Suprapubic skin (tissue), 4 donors: ENCODE data around the gene KCTD5.

Source experiments
- CTCF ChIP-seq, 2 donors: fragments of 200-600 bp in 1 of 2; fragments of 450-650 bp in 1 of 2; sonication (generic) in 1 of 2; IDR thresholded peaks; one replicate each; pipeline ENCODE4 v1.5.1; 2016 to 2019; ENCODE audit warnings: antibody characterized with exemption in 2 of 2, mild to moderate bottlenecking in 1 of 2, moderate library complexity in 1 of 2
- EP300 ChIP-seq: sonication (generic); formaldehyde crosslinking; IDR thresholded peaks from one replicate; pipeline ENCODE4 v1.6.1; 2017; ENCODE audit warnings: antibody characterized with exemption
- POLR2A ChIP-seq, 2 donors: fragments of 450-650 bp; IDR thresholded peaks; one replicate each; pipeline ENCODE4 v1.6.1; 2017; ENCODE audit warnings: antibody characterized with exemption in 2 of 2, mild to moderate bottlenecking in 2 of 2, moderate library complexity in 2 of 2
- POLR2AphosphoS5 ChIP-seq, 3 donors: sonication (generic); formaldehyde crosslinking; IDR thresholded peaks; one replicate each; pipeline ENCODE4 v1.6.1; 2017; ENCODE audit warnings: antibody characterized with exemption in 3 of 3

GRCh38 chr16:2757344-2757743 is 75.0 kb downstream of the KCTD5 start:
- TF ChIP-seq CTCF (IDR thresholded peaks at IDR 0.05) (no peak), POLR2AphosphoS5 (IDR thresholded peaks at IDR 0.05) (no peak), POLR2A (IDR thresholded peaks at IDR 0.05) (no peak), EP300 (no peak)
